Common myeloid progenitor, CD34-positive (primary cell): Measurements from ENCODE around the gene RNF114.

Experiments used
- CTCF ChIA-PET: fragments of 350-600 bp; sonication (Branson Sonifier 250); formaldehyde crosslinking; loops from one replicate; lab custom pipeline; 2021; ENCODE audit warnings: antibody characterized with exemption; lab: Charles Lee
- POLR2A ChIA-PET: fragments of 350-600 bp; sonication (Branson Sonifier 250); formaldehyde crosslinking; loops from one replicate; lab custom pipeline; 2021; ENCODE audit warnings: antibody characterized with exemption; lab: Charles Lee
- DNase-seq, 3 donors: peaks; one replicate each; pipeline versions ENCODE4 v3.0.0 to v3.0.0-alpha.2; 2013
- H3K27ac ChIP-seq, 2 experiments: 1 replicate in 1 of 2; 2 replicates in 1 of 2; pipeline ENCODE4 v1.7.0; 2013; ENCODE audit warnings: inconsistent platforms in 2 of 2, low read length in 2 of 2, mild to moderate bottlenecking in 2 of 2, low read depth in 1 of 2, moderate library complexity in 1 of 2; ENCODE audit not compliant: severe bottlenecking in 2 of 2, insufficient read depth in 1 of 2, poor library complexity in 1 of 2
- H3K27me3 ChIP-seq, 5 experiments: replicated peaks in 2 of 5; 1 replicate in 3 of 5; 2 replicates in 2 of 5; pipeline versions ENCODE4 v1.6.1 to v1.7.0; 2013; ENCODE audit warnings: low read length in 4 of 5, mild to moderate bottlenecking in 2 of 5, moderate library complexity in 2 of 5, inconsistent platforms in 1 of 5; ENCODE audit not compliant: insufficient read depth in 5 of 5, control insufficient read depth in 4 of 5
- H3K36me3 ChIP-seq, 4 experiments: 1 replicate in 2 of 4; 2 replicates in 2 of 4; pipeline versions ENCODE4 v1.6.1 to v1.7.0; 2013; ENCODE audit warnings: low read length in 3 of 4, control low read depth in 1 of 4, mild to moderate bottlenecking in 1 of 4; ENCODE audit not compliant: control insufficient read depth in 4 of 4, insufficient read depth in 4 of 4
- H3K4me1 ChIP-seq, 4 experiments: 1 replicate in 3 of 4; 2 replicates in 1 of 4; pipeline versions ENCODE4 v1.6.1 to v1.7.1; 2013; ENCODE audit warnings: low read length in 3 of 4, mild to moderate bottlenecking in 3 of 4, control low read depth in 1 of 4, inconsistent platforms in 1 of 4, moderate library complexity in 1 of 4; ENCODE audit not compliant: control insufficient read depth in 4 of 4, insufficient read depth in 4 of 4; ENCODE audit errors: control extremely low read depth in 1 of 4
- H3K4me3 ChIP-seq, 7 experiments: 1 replicate in 4 of 7; 2 replicates in 3 of 7; pipeline versions ENCODE4 v1.5.1 to v1.7.0; 2013; ENCODE audit warnings: mild to moderate bottlenecking in 7 of 7, low read length in 6 of 7, moderate library complexity in 6 of 7, inconsistent platforms in 2 of 7, low read depth in 2 of 7, control low read depth in 1 of 7; ENCODE audit not compliant: insufficient read depth in 4 of 7, control insufficient read depth in 1 of 7; ENCODE audit errors: extremely low read depth in 1 of 7
- H3K9me3 ChIP-seq, 5 experiments: 1 replicate in 4 of 5; 2 replicates in 1 of 5; pipeline versions ENCODE4 v1.6.1 to v1.7.1; 2013; ENCODE audit warnings: low read length in 4 of 5, mild to moderate bottlenecking in 2 of 5, inconsistent platforms in 1 of 5, low read depth in 1 of 5, moderate library complexity in 1 of 5; ENCODE audit not compliant: control insufficient read depth in 4 of 5, insufficient read depth in 2 of 5; ENCODE audit errors: control extremely low read depth in 1 of 5
- WGBS: methylation state at CpG from one replicate; pipeline ENCODE4 v1.1.5; 2013; ENCODE audit not compliant: insufficient coverage; 5-methylcytosine and 5-hydroxymethylcytosine counted together

RNF114 gene

GRCh38 chr20:50003253-50003656 lies 67.1 kb downstream of the RNF114 start:
- Histone ChIP-seq H3K4me1 (peaks cover 7 to 71% (median 32%) of the 10 kb centered on the region in 4 experiments), H3K27ac (no peak overlapping the region), H3K4me3 (no peak overlapping the region), H3K36me3 (no peaks in the 10 kb centered on the region), H3K9me3 (no peaks in the 10 kb centered on the region), H3K27me3 (no peaks in the 10 kb centered on the region)
- 43% methylated on average over 3 of the region's 4 CpGs for WGBS
- ChIA-PET CTCF (interaction anchor here (1.3 to 3.1 kb wide), 5 partner anchors 10 to 44 kb away, joined by 4 to 11 read pairs (median 8); no protein-coding TSS in a partner anchor), POLR2A (interaction anchor here (1.1 to 1.2 kb wide), 2 partner anchors 15 to 68 kb away, joined by 3 read pairs; no protein-coding TSS in a partner anchor)
- DNase-seq = peak; percentile 60 to 83 (median 81)
